NCI-H2081 treated with DMSO at 0.1 percent for 48 hours (cell line): ENCODE measurements around the gene SLCO3A1.
"Not testable (repeated sequence)": the region's sequence is repeated elsewhere in the genome, so short reads cannot be mapped to it uniquely, and the experiment has no call there.

Experiments used
- DNase-seq: peaks from one replicate; lab custom pipeline; 2025; lab: John Stamatoyannopoulos, UW

SLCO3A1 gene

DNA sequence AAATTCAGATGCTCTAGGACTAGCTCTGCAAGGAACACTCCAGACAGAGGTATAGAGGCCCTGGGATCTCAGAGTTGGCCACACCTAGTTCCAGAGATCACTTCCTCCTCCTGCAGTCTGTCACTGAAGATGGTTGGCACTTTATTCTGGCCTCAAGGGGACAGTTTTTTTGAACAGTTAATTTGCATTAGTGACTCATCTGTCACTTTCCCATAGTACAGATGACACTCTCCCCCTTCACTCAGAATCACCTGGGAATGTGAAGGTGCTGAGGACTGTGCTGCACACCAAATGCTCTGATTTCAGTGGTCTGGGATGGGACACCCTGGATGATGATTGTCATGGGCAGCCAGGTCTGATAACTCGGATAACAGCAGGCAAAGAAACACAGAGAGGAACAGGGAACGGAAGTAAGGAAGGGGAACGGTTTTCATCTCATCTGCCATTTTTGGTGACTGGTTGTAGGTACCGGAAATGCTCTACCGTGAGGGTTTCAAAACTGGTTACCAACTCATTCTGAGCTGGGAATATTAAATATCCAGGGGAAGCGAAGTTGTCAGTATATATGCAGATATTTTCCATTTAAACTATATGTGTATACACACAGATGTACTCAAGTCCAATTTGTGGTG is 307.6 kb downstream of the SLCO3A1 start:
- no peak for DNase-seq

DNA sequence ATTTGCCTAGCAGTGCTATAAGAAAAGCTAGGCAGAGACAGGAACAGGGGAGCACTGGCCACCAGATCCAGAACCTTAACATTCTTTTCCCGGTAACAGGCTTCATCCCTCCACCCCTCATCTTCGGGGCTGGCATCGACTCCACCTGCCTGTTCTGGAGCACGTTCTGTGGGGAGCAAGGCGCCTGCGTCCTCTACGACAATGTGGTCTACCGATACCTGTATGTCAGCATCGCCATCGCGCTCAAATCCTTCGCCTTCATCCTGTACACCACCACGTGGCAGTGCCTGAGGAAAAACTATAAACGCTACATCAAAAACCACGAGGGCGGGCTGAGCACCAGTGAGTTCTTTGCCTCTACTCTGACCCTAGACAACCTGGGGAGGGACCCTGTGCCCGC is 309.1 kb downstream of the SLCO3A1 start:
- no peak for DNase-seq

DNA sequence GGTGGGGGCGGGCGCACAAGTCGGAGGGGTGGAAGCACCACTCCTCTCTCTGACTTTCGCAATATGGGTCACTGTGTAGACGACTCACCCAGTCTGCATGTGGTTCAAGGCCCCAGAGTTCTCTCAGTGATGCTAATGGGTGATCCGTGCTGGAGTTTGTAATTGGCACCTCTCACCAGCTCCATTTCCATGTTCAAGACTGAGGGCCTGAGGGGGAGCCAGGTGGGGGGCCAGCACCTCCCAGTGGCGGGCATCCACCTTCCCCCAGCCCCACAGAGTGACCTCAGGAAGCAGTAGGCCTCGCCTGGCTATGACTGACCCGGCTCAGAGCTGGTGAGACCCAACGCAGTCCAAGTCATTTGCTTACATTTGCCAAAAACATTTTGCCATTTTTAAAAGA is 310.1 kb downstream of the SLCO3A1 start:
- no peak for DNase-seq

DNA sequence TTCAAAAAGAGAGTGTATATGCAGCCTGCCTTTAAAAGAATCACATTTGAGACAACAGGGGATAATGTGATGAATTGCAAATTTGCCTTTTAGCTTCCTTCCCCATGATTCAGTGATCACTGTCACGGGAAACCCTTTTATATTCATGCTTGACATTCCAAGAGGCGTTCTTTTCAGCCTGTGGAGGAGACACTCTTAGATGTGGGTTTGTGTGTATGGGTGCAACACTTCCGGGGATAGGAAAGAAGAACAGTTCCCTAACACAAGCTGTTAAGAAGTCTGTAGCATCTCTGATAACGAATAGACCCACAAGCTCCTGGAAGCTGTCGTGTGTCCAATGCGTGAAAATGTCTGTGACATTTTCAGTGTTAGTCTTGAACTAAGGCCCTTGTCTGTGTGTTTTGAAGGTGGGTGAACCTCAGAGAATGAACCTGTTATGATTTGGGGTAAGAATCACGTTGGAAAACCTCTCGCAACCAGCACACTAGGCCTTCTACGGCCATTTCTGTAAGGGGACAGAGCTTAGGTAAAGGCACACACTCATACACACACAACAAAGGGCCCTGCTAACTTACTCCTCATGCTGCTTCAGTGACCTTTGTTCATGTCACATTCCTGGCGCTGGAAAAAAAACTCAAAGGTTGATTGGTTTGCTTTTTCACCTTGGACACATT is 311.0 kb downstream of the SLCO3A1 start:
- no peak for DNase-seq

DNA sequence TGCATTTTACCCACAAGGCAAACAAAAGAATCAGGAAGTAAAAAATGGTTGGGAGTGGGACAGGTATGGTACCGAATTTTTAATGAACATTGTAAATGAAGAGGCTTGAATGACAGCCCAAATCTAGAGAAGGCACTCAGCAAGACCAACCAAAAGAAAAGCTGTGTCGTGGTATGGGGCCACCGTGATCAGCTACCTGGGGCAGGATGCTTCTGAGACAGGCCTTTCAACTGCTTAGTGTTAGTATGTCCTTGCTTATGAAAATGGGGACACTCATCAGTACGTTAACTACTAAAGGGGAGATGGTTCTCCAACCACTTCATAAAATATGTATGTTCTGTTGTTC is 311.5 kb downstream of the SLCO3A1 start:
- no peak for DNase-seq

DNA sequence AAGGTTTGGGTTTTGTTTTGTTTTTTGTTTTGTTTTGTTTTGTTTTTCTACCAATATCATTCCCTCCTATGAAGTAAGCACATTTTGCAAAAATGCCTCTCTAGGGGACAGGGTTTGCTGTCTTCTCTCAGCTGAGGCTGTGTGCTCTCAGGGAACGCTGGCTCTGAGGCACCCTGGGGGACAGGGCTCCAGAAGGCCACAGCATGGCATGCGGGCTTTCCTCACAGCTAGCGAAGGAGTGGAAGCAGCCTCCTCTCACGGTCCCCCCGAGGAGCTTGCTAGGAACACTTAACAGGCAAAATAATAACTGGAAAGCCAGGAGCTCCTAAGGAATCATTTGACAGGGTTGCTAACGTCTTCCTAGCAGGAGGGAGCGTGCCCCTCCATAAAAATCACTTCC is 312.5 kb downstream of the SLCO3A1 start:
- no peak for DNase-seq

DNA sequence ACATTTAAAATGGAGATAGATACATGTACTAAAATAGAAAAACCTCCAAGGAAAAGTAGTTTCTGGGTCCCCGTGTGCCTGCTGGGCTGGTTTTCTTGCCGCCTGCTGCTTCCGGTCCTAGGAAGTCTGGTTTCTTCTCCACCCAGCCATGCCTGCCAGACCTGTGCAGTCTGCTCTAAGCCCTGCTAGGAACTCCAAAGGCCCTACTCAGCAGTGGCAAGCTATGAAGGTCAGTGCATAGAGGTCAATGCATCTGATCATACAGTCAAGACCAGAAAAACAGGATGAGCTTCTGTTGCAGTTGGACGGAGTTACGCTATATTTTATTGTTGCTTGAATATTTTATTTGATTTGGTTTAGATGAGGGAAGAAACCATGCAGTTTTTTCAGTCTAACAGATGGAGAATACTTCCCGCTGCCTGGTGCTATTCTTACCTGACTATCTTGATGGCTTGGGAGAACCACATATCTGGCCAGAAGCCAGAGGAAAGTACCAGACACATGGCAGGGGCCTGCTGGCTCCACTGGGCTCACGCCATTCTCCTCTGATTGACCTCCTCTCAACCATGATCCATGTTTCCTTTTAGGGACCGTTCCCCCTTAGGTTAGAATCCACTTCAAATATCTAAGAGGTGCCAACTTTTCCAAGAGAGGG is 313.4 kb downstream of the SLCO3A1 start:
- no peak for DNase-seq

DNA sequence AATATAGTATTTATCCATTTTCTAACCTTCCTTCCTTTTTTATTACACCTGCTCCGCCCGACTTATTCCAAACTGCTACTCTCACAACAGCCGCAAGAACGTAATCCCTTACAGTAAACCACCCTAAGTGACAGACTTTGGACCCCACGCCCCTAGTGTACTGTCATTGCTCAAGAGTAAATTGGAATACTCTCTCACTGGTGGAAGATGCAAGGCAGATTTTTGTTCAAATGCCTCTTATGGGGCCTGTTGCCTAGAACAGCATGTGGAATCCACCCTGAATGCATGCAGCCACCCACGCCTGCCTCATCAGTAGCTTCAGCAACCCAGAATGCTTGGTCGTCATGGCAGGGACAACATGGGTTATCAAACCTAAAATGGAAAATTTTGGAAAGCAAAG is 313.9 kb downstream of the SLCO3A1 start:
- DNase-seq = no peak

DNA sequence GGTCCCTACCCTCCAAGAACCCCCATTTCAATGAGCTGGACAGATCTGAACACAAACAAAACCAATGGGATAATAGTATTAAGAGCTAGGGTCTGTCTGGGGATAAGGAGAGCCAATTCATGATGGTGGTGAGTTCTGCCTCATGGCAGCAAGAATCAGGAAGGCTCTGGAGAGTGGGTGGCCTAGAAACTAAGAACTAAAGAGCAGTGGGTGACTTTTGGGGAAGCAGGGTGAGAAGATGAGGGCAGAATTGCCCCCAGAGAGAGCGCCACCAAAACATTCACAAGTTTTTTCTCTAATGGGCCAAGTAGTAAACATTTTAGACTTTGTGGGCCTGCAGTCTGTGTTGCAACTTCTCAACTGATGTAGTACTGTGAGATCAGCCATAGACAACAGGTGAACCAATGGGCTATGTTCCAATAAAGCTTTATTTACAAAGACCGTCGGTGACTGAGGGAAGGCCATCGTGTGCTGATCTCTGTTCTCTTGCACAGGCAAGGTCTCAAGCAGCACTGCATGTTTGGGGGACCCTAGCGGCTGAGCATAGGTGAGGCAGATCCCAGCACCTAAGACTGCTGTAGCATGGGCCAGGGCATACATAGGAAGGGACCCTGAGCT is 314.7 kb downstream of the SLCO3A1 start:
- DNase-seq = no peak

DNA sequence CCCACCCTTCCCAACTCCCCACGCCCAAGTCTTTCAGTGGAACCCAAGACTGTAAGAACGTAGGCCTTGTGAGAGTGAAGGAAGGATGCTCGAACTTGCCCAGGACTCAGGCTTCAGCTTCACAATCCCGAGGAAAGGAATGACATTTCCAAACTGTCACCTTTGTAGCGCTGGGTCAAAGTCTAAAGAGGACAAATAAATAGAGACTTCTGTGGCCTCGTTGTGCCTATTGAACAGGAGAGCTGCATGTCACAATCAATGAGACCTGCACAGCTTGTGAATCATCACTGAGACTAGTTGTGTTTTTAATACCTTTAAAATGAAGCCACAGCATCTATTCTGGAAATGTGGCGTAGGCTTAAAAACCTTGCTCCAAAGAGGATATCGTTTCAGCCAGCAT is 317.4 kb downstream of the SLCO3A1 start:
- no peak for DNase-seq

DNA sequence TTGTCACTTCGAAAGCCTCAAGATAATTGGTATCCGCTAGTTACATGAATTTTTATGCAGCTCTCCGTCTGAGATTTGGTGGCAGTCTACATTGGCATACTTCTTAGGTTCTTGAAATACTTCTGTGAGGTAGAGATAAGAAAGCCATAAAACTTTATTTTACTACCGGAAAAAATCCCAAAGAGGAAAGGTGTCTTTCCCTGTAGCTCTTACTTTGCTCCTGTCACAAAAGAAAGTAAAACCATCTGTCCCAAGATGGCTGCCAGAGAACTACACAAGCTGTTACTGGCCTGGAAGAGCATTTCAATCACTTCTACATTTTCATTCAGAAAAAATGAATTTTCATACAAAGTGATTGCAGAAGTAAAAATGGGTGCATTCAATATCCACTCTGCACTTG is 325.4 kb downstream of the SLCO3A1 start:
- no peak for DNase-seq

DNA sequence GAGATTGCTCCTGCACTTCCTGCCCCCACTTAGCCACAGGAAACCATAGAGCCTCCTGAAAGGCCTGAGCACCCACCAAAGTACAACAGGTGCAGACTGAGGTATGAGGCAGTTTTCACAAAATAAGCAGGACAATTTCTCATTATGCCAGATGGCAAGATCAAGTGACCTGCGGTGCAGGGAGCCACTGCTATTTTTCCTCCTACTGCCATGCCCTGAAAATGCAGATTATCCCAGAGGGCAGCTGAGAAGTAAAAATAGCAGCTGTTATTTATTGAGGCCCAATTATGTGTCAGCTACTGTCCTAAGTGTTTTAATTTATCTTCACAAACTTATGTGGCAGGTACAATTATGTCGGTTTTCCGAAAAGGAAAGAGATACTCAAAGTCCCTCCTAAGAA is 330.6 kb downstream of the SLCO3A1 start:
- no peak for DNase-seq

DNA sequence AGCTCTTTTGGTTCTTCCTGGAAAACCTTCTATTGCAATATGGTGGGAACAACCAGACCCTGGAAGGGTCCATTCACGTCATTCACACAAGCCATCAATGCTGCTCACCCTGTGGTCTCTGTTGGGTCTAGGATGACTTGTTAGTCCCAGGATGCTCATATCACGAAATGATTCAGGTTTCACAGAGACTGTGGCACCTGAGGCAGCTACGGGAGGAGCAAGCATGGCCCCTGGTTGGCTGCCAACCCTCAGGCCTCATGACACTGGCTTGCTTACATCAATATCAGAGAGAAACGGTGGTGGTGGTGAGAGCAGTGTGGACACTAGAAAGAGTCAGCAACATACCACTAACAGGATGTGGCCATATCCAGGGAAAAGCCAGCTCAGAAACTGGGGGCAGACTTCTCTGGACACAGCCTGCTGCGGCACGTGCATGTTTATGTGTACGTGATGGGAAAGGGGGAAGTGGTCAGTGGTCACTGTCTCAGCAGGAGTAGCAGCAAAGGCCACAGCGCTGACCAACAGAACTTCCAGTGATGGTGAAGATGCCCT is 331.2 kb downstream of the SLCO3A1 start:
- DNase-seq = no peak

DNA sequence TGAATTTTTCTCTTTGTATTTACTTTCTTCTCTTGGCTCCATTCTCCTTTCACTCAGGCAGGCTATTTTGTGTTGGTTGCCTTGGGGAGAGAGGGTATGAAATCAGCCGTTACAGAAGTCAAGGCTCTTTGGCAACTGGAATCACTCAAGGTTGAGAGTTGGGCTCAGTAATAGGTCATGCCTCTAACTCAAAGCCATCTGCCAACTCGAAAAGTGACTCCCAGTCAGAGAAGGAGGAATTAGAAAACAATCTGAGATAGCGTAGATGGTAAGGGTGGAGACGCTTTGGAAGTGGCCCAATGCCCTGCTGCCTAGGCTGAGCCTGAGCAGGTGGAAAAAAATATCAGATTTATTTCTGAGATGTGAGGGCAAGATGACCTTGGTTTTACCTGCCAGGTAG is 334.5 kb downstream of the SLCO3A1 start:
- DNase-seq = no peak

DNA sequence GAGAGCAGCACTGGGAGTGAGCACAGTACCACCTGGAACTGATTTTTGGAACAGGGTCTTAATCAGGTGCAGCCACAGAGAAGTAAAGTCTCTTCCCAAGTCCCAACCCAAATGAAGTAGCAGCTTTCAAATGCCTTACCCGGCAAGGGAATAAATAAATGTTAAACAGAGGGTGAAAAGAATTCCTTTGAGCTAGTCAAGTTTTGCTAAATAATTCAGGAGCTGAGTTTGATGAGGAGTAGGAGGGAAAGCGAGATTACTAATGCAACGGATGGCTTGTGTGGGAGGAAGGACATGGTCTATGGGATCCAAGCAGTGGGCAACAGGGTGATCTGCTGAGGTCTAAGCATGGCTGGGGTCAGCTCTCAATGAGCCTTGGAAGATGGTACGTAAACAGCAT is 335.7 kb downstream of the SLCO3A1 start:
- no peak for DNase-seq

DNA sequence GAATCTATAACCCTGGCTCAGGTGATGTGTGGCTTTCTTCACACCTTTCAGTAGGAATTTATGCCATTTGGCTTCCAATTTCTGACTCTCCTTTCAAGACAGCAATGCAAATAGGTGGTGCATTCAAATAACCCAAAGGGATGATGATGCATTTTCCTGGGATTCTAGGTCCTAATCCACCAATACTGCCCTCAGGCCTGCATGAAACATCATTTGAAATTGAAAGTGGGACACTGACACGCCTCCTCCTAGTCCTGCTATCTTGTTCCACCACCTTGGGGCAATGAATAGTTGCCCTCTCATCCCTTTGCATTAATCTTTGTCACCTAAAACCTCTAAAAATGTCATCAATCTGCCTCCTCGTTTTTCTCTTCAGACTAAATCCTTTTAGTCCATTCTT is 341.7 kb downstream of the SLCO3A1 start:
- no peak for DNase-seq

DNA sequence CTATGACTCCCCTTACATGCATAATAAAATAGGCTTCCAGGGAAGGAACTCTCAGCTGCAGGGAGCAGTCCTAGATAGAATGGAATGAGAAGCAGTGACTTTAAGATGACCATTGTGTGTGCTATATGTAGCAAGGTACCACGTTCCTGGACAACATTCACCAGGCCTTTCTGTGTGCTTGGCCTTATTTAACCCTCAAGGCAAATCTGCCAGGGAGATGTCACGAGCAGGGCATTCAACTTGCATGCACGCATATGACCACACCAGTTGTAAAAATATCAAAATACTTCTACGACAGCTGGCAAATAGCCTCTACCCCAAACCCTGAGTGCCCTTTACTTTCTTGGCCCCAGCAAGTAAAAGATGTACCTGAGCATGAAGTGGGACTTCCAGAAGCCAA is 342.8 kb downstream of the SLCO3A1 start:
- no peak for DNase-seq

DNA sequence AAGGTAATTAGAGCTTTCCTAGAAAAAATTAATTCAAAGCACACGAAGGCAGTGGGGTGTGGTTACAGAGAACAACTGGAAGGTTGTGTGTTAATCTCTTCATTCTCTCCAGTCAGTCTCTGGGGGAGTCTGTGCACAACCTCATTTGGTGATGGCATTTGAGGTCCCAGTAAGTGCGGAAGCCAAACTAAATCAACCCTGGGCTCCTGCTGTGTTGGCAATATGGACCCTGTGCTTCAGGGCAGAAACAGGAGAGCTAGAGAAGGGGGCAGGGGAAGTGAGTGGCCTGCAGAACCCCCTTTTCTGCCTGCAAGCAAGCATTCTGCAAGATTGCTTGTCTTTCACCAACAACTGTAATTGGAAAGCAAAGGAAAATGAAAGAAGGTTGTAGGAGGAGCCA is 344.2 kb downstream of the SLCO3A1 start:
- no peak for DNase-seq

DNA sequence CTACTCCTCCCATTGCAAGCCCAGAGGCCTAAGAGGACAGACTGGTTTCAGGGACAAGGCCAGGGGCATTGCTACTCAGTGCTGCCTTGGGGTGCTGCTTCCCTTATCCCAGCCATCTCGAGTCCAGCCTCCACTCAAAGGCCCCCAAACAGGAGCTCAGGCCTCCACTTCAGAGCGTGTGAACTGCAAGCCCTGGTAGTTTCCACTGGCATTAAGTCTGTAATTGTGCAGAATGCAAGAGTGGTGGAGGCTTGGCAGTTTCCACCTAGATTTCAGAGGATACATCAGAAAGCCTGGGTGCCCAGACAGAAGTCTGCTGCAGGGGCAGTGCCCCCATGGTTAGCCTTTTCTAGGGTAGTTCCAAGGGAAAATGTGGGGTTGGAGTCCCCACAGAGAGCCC is 347.4 kb downstream of the SLCO3A1 start:
- no peak for DNase-seq

DNA sequence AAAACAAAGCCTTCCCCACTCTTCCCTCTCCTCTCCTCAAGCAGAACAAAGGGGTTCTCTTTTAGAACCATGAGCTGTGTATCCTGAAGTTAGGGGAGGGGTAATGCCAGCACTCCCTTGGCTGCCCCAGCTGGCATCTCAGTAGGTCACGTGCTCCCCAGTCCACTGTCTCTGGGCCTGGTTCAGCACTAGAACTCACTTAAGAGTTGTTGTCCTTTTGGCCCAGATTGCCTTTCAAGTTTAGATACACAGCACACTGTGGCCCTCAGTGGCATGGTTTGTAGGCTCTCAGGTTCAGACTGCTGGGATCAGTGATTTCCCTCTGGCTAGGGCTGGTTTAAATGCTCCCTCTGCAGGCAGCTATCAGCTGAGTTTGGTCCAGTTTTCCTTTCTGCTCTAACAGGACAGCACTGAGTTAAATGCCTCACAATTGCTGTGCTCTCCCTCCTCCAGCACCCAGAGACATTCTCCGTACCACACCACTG is 351.8 kb downstream of the SLCO3A1 start:
- no peak for DNase-seq

DNA sequence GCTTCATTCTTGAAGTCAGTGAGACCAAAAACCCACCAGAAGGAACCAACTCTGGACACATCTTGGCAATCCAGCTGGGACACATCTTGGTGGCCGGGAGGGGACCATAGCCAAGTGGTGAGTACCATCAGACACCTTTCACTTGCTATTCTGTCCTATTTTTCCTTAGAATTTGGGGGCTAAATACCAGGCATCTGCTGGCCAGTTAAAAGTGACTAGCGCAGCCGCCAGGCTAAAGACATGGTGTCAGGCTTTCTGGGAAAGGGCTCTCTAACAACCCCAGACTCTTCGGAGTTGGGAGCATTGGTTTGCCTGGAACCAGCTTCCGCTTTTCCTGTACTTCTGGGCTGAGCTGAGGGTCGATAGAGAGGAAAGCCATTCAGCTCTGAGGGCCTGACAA is 354.1 kb downstream of the SLCO3A1 start:
- not testable (repeated sequence) for DNase-seq
